ENCODE results near the gene PCED1B.
"Not testable (repeated sequence)": the region's sequence is repeated elsewhere in the genome, so short reads cannot be mapped to it uniquely, and the experiment has no call there.

PCED1B gene, protein sequence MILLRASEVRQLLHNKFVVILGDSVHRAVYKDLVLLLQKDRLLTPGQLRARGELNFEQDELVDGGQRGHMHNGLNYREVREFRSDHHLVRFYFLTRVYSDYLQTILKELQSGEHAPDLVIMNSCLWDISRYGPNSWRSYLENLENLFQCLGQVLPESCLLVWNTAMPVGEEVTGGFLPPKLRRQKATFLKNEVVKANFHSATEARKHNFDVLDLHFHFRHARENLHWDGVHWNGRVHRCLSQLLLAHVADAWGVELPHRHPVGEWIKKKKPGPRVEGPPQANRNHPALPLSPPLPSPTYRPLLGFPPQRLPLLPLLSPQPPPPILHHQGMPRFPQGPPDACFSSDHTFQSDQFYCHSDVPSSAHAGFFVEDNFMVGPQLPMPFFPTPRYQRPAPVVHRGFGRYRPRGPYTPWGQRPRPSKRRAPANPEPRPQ

DNA sequence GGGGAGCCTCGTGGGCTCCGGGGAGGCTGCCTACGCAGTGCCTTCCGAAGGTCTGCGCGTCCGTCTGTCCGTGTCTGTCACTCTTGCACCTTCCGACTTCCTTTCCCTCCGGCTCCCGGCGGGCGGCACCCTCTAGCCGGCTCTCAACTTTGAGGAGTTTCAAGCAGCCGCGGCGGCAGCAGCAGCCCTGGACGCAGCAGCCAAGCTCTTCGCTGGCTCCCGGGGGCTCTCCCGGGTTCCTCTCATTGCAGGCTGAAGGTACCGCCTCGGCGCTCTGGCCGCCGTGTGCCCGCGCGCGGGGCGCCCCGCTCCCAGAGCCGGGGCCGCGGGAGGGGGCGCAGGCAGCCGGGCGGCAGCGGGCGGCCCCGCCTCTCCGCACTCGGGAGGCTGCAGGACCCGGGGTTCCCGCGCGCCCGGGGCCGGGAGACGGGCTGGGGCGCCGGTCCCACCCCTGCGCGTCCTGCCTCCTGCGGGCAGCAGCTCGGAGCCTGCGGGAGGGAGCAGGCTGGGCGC is at the start of gene PCED1B, which contains the start of gene AMIGO2:
PCED1B (plus strand) TSS at position 154 of the 513 bp plus-strand sequence. CDS start 155,443 bp downstream, outside the sequence.
AMIGO2 (minus strand) TSS at position 492 of the 513 bp plus-strand sequence. CDS start 957 bp downstream, outside the sequence.
- peak; percentile 42 for DNase-seq

DNA sequence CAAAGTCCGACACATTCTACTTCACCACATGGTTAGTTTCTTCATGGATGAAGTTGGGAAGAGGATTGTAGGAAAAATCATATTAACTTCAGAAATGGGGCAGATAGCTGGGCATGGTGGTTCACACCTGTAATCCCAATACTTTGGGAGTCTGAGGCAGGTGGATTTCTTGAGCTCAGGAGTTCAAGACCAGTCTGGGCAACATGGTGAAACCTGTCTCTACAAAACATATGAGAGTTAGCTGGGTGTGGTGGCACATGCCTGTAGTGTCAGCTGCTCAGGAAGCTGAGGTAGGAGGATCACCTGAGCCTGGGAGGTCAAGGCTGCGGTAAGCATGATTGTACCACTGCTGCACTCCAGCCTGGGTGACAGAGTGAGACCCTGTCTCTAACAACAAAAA is 49.5 kb upstream of the PCED1B start:
- no peak for DNase-seq

GRCh38 chr12:47032644-47033043 is 46.8 kb upstream of the PCED1B start:
- DNase-seq, result no peak

GRCh38 chr12:47033081-47033480 is 46.3 kb upstream of the PCED1B start:
- no peak for DNase-seq

GRCh38 chr12:47033789-47034555 is 45.4 kb upstream of the PCED1B start:
- no peak for DNase-seq

GRCh38 chr12:47034661-47035060 is 44.8 kb upstream of the PCED1B start:
- no peak for DNase-seq

- DNase-seq, result no peak
Observed at GRCh38 chr12:47035484-47035883, 43.9 kb upstream of the PCED1B start.

GRCh38 chr12:47038270-47038748 is 41.1 kb upstream of the PCED1B start:
- no peak for DNase-seq

GRCh38 chr12:47039079-47039478 is 40.3 kb upstream of the PCED1B start:
- no peak for DNase-seq

DNA sequence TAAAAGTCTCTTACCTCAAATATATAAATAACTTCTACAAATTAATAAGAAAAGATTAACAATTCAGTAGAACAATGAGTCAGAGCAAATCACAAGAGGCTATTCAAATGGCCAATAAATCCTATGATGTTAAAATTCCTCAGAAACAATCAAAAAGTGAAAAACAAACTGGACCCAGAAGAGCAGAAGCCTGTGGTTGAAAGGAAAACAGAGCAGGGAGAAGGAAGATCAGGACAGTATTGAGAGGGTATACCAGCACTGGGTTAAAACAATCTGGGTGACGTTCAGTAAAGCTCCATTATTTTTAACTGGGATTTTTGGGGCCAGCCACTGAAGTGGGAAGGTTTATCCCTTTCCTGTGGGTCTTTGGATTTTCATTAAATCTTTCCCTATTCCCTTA is 39.7 kb upstream of the PCED1B start:
- no peak for DNase-seq

DNA sequence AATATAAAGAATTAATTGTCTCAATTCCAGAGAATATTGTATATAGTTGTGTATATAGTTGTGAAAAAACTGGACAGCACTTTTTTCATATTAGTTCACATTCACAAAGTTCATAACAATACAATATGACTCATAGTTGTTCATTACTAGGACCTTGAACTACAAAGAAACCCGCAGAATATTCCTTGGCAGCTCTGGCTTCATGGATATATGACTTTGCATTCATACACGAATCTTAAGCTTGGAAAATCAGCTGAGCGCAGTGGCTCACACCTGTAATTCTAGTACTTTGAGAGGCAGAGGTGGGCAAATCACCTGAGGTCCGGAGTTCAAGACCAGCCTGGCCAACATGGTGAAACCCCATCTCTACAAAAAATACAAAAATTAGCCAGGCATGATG is 38.1 kb upstream of the PCED1B start:
- no peak for DNase-seq

DNA sequence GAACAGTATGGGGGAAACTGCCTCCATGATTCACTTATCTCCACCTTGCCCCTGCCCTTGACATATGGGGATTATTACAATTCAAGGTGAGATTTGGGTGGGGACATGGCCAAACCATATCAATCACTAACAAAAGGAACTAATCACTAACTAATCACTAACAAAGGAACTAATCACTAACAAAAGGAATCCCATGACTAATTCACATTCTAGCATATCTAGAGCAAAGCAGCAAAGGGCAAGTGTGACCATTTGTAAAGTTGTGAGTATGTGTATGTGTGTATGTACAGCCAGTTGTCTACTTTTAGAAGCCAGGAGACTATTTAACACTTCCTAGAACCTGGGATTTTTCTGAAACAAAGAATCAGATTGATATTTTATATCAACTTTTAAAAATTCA is 30.9 kb upstream of the PCED1B start:
- no peak for DNase-seq

GRCh38 chr12:47051291-47051690 is 28.1 kb upstream of the PCED1B start:
- not testable (repeated sequence) for DNase-seq

DNA sequence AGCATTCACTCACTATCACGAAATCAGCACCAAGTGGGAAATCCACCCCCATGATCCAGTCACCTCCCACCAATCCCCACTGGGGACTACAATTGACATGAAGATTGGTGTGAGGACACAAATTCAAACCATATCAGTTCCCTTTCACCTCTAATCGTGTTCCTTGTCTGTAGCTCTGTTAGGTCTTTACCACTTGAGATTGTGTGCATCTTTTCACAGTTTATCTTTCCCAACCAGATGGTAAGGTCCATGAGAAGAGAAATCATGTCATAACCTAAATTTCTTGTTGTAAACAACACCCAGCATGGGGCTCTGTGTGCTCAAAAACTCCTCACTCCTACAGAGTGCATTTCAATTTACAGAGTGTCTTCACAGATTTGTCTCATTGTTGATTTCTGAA is 27.1 kb upstream of the PCED1B start:
- DNase-seq, result no peak

- no peak for DNase-seq
Observed at GRCh38 chr12:47053961-47054360, 25.5 kb upstream of the PCED1B start.

DNA sequence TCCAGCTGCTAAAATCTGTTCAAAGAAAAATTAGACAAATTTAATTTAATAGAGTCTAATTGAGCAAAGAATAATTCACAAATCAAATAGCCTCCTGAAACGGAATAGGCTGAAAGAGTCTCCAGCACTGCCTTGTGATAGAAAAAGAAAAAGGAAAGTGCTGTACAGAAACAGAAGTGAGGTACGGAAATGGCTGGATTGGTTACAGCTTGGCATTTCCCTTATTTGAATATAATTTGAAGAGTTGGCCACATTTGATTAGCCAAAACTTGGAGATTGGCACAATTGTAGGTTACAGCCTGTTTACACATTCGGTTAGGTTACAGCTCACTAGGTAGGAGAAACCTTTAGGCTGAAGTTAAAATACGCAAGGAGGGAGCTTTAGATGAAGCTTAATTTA is 24.8 kb upstream of the PCED1B start:
- DNase-seq, result no peak

DNA sequence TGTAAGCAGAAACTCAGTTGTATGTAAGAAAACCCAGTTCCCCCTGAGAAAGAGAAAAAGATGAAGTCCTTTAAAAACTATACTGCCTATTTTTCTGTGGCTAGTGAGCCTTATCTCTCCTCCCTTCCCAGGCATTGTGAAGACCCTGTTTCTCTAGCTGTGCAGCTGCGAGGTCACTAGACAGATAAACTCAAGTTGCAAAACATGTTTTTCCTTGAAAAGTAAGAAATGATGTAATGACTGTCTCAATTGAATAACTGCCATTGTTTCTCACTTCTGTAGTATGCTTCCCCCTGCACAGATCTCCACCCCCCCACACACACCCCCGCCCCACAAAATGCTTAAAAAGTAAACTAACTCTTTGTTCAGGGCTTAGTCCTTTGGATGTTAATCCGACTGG is 23.6 kb upstream of the PCED1B start:
- not testable (repeated sequence) for DNase-seq

DNA sequence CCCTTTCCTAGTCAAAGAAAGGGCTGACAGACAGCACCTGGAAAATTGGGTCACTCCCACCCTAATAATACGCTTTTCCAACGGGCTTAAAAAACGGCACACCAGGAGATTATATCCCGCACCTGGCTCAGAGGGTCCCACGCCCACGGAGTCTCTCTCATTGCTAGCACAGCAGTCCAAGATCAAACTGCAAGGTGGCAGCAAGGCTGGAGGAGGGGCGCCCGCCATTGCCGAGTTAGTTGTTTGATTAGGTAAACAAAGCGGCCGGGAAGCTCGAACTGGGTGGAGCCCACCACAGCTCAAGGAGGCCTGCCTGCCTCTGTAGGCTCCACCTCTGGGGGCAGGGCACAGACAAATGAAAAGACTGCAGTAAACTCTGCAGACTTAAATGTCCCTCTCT is 22.5 kb upstream of the PCED1B start:
- not testable (repeated sequence) for DNase-seq

DNA sequence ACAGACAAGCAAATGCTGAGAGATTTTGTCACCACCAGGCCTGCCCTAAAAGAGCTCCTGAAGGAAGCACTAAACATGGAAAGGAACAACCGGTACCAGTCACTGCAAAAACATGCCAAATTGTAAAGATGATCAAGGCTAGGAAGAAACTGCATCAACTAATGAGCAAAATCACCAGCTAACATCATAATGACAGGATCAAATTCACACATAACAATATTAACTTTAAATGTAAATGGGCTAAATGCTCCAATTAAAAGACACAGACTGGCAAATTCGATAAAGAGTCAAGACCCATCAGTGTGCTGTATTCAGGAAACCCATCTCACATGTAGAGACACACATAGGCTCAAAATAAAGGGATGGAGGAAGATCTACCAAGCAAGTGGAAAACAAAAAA is 20.8 kb upstream of the PCED1B start:
- not testable (repeated sequence) for DNase-seq

GRCh38 chr12:47065546-47065945 is 13.9 kb upstream of the PCED1B start:
- no peak for DNase-seq

DNA sequence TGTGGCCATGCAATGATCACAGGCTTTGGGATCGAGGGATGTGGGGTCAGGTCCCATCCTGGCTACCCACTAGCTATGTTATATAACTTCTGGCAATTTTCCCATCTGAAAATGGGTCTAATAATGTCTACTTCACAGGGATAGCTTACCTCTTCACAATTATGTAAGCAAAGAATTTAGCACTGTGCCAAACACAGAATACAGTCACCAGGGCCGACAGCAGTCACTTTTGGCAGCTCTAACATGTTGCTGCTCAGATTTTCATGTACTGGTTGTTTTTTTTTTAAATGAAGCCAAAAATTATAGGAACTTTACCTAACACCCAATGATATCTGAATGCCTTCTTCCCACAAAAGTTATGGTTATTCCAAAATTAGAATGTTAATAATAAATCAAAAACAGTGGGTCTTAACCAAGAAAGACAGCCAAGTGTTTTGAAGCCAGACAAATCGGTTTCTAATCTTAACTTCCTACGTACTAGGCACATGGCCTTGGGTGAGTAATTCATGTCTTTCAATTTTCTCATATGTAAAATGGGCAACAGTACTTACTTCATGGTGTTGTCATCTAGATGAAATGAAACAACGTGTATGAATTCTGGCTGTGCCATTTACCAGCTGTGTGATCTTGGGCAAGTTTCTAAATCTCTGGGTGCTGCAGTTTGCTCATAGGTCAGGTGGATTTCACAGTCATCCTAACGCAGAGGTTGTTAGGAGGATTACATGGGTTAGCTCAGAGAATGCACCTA is 13.0 kb upstream of the PCED1B start:
- no peak for DNase-seq

- DNase-seq, result no peak
Observed at GRCh38 chr12:47067176-47067575, 12.2 kb upstream of the PCED1B start.
